NB4 (cell line): ENCODE results near the gene CABLES1.
"Not testable (repeated sequence)": the region's sequence is repeated elsewhere in the genome, so short reads cannot be mapped to it uniquely, and the experiment has no call there.

Experiments
- DNase-seq: peaks from one replicate; pipeline ENCODE4 v3.0.0; 2010; ENCODE audit warnings: low read depth
- H3K4me3 ChIP-seq: one replicate; pipeline ENCODE4 v1.5.1; 2011; ENCODE audit warnings: mild to moderate bottlenecking, low read depth, low read length, moderate library complexity
- CTCF ChIP-seq: IDR thresholded peaks from one replicate; pipeline ENCODE4 v1.5.1; 2012; ENCODE audit warnings: low read depth, low read length
- MAX ChIP-seq: IDR thresholded peaks from 2 replicates; pipeline ENCODE4 v1.6.1; 2011; ENCODE audit warnings: low read depth, low read length
- MYC ChIP-seq: IDR thresholded peaks from 2 replicates; pipeline ENCODE4 v1.6.1; 2011; ENCODE audit warnings: low read depth, low read length
- POLR2A ChIP-seq: IDR thresholded peaks from 2 replicates; pipeline ENCODE4 v1.6.1; 2011; ENCODE audit warnings: mild to moderate bottlenecking; ENCODE audit not compliant: insufficient read length; ENCODE audit errors: extremely low read depth

Gene CABLES1

GRCh38 chr18:23265682-23266399, 130.6 kb downstream of the CABLES1 start:
- no peak for DNase-seq
- TF ChIP-seq MAX (no peak), MYC (no peak), CTCF (no peak), POLR2A (no peak)
- no peak overlapping the region for H3K4me3 ChIP-seq

- H3K4me3 ChIP-seq: no peak overlapping the region
- no peak for DNase-seq
- no peak for TF ChIP-seq POLR2A
- no peak for TF ChIP-seq MYC
- no peak for TF ChIP-seq MAX
- no peak for TF ChIP-seq CTCF
Measured at GRCh38 chr18:23266717-23267446, 131.6 kb downstream of the CABLES1 start.

GRCh38 chr18:23267447-23267776, 132.1 kb downstream of the CABLES1 start:
- TF ChIP-seq MAX: no peak
- TF ChIP-seq CTCF: no peak
- no peak for TF ChIP-seq POLR2A
- no peak for TF ChIP-seq MYC
- H3K4me3 ChIP-seq: no peak overlapping the region
- no peak for DNase-seq

- TF ChIP-seq MYC (no peak), MAX (no peak), CTCF (no peak), POLR2A (no peak)
- no peak for DNase-seq
- H3K4me3 ChIP-seq: no peak overlapping the region
Measured at GRCh38 chr18:23268641-23269040, 133.4 kb downstream of the CABLES1 start.

- H3K4me3 ChIP-seq: not testable (repeated sequence)
Measured at GRCh38 chr18:23269068-23269467, 133.8 kb downstream of the CABLES1 start.

GRCh38 chr18:23269928-23270327, 134.6 kb downstream of the CABLES1 start:
- no peak for DNase-seq
- no peak overlapping the region for H3K4me3 ChIP-seq
- TF ChIP-seq MYC (no peak), POLR2A (no peak), MAX (no peak), CTCF (no peak)

More at GRCh38 chr18:23269068-23269467, 133.8 kb downstream of the CABLES1 start:
- DNase-seq: not testable (repeated sequence)
